Measurements from ENCODE around the gene NAALADL2.
"Not testable (repeated sequence)": the region's sequence is repeated elsewhere in the genome, so short reads cannot be mapped to it uniquely, and the experiment has no call there.

Gene NAALADL2

GRCh38 chr3:175743733-175744400, 884.7 kb downstream of the NAALADL2 start:
- peak; percentile 27 to 32 for DNase-seq (ENCODE audit: low read depth in 2 of 2)

- no peak for DNase-seq (ENCODE audit: low read depth in 2 of 2)
Observed at GRCh38 chr3:175746308-175746707, 887.2 kb downstream of the NAALADL2 start.

GRCh38 chr3:175748087-175748730, 889.1 kb downstream of the NAALADL2 start:
- no peak for DNase-seq (ENCODE audit: low read depth in 2 of 2)

GRCh38 chr3:175749981-175750380, 890.8 kb downstream of the NAALADL2 start:
- DNase-seq (ENCODE audit: low read depth in 2 of 2), result no peak

GRCh38 chr3:175751089-175751488, 892.0 kb downstream of the NAALADL2 start:
- DNase-seq (ENCODE audit: low read depth in 2 of 2), result no peak

- no peak for DNase-seq (ENCODE audit: low read depth in 2 of 2)
Observed at GRCh38 chr3:175763948-175764347, 904.8 kb downstream of the NAALADL2 start.

- no peak for DNase-seq (ENCODE audit: low read depth in 2 of 2)
Observed at GRCh38 chr3:175764722-175765121, 905.6 kb downstream of the NAALADL2 start.

- no peak for DNase-seq (ENCODE audit: low read depth in 2 of 2)
Observed at GRCh38 chr3:175770426-175770825, 911.3 kb downstream of the NAALADL2 start.

- DNase-seq (ENCODE audit: low read depth in 2 of 2), result no peak
Observed at GRCh38 chr3:175777495-175777894, 918.4 kb downstream of the NAALADL2 start.

DNA sequence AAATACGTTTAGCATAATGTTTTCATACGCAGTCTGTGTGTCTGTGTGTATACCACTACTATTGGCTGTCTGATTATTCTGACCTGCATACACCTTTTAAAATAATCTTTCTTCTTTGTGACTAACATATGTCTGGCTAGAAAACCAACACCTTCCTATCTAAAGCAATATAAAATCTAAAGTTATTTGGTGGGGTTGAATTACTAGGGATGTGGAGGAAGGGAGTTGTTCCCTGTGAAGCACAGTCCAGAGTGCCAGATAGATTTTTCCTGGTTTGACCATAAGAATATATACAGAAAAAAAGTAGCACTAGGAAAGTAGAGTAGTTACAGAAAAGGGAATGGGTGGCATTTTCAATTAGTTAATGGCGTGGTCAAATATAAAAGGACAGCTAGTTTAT, 918.8 kb downstream of the NAALADL2 start:
- no peak for DNase-seq (ENCODE audit: low read depth in 2 of 2)

DNA sequence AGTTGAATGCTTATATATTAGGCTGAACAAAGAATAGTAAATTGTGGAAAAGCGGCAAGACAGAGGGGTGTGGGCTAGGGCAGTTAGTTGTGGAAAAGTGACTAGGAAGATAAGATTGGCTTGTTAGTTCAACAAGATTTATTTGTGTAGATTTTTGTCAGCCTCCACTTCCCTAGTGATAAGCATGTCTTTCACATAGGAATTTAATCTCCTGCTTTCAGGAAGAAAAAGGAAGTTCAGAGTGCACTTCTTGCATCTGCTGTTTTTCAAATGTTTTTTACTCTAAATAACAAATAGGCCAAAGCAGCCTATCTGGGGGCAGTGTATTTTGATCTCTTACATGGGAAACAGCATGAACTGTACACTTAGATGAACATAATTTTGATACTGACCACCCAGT, 919.9 kb downstream of the NAALADL2 start:
- no peak for DNase-seq (ENCODE audit: low read depth in 2 of 2)

DNA sequence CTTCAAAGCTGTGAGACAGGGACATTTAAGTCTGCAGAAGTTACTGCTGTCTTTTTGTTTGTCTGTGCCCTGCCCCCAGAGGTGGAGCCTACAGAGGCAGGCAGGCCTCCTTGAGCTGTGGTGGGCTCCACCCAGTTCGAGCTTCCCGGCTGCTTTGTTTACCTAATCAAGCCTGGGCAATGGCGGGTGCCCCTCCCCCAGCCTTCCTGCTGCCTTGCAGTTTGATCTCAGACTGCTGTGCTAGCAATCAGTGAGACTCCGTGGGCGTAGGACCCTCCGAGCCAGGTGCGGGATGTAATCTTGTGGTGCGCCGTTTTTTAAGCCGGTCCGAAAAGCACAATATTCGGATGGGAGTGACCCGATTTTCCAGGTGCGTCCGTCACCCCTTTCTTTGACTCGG, 928.0 kb downstream of the NAALADL2 start:
- not testable (repeated sequence) for DNase-seq (ENCODE audit: low read depth in 2 of 2)

DNA sequence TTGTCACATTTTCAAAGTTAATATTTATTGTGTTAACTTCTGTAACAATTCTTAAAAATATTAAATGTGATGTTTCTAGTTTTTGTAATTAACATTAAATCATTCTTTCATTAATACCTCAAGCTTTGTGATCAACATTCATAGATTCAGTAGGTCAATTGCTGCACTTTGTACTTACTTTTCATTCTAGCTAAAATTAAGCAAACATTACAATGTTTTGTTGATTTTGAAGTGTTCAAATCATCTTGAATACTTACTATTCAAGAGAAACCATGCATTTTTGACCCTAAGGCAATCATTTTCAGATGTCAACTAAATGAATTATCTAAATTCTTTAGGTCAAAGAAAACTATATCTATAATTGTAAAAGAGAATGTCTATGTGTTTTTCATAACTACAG, 933.1 kb downstream of the NAALADL2 start:
- DNase-seq (ENCODE audit: low read depth in 2 of 2), result no peak

DNA sequence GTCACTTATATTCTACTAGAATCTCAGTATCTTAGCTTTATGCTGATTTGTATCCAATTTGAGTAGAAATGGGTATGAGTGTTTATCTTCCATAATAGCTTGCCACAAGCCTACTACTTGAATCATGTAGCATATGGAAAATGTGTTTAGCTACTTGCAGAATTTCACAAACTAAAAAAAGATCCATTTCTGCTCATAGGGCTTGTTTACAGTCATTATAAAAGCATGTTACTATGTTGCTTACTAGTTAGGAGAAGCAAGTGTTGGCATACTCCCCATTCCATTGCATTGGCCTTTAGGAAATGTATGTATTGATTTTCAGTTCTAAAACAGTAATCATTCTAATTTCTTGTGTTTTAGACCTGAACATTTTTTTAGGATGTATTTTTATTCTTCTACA, 939.2 kb downstream of the NAALADL2 start:
- no peak for DNase-seq (ENCODE audit: low read depth in 2 of 2)

DNA sequence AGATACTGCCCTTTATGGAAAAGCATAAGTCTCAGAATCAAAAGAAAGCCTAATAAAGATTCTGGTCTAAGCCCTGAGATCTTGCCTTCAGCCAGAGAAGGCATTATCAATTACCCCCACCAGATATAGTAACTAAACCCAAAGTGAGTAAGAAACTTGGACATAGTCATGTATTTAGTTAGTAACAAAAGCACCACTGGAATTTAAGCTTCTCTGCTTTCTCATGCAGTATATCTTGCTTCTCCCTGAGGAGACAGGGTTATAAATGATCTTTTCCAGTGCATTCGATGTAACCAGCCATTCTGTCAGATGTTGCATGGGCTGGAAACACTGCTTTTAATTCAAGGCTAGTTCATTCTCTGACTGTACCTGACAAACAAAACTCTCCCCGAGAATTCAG, 946.7 kb downstream of the NAALADL2 start:
- no peak for DNase-seq (ENCODE audit: low read depth in 2 of 2)

DNA sequence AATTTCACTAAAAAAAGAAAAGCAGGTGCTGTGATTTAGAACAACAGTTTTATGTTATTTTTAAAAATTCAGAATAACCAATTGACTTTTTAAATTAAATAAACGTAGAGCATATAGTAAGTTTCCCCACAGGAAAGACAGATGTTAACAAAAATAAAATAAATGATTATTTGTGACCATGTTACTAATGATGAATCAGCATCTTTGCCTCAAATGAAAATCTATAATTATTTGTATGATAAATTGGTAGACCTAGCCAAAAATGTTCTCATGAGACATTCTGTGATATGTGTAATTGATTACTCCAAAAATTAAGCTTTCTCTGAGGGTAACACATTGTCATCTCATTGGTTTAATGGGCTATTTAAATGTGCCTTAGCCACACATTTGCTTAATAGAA, 948.0 kb downstream of the NAALADL2 start:
- no peak for DNase-seq (ENCODE audit: low read depth in 2 of 2)

- DNase-seq (ENCODE audit: low read depth in 2 of 2), result no peak
Observed at GRCh38 chr3:175818811-175819464, 959.8 kb downstream of the NAALADL2 start.

- DNase-seq (ENCODE audit: low read depth in 2 of 2), result not testable (repeated sequence)
Observed at GRCh38 chr3:175822766-175823491, 963.8 kb downstream of the NAALADL2 start.

DNA sequence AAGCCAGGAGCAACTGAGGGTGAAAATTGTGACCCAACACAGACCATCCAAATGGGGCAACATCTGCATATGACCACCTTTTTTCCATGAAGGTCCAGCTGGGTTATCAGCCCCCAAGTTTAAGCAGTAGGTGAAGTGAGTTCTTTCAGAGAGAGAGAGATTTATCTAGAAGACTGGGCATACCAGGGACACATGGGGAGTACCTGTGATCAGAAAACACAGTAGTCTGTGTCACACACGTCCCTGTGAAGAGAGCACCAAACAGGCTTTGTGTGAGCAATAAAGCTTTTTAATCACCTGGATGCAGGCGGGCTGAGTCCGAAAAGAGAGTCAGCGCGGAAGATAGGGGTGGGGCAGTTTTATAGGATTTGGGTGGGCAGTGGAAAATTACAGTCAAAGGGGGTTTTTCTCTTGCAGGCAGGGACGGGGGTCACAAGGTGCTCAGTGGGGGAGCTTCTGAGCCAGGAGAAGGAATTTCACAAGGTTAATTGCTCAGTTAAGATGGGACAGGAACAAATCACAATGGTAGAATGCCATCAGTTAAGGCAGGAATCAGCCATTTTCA, 966.0 kb downstream of the NAALADL2 start:
- DNase-seq (ENCODE audit: low read depth in 2 of 2), result not testable (repeated sequence)

DNA sequence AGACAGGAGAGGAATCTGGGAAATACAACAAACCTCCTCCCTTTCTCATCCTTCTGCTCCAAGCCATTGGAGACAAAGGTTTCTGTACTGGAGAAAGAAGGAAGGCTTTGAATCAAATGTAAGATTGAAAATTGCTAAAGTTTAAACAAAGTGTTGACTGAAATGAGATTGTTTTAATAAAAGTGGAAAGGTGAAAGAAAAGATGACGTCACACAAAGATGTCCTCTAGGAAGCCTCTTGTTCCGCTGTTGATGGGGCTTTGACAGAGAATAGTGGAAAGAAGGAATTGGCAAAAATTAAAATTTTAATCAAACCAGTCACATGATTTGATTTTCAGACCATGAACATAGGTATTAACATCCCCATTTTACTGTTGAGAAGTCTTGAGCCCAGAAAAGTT, 967.6 kb downstream of the NAALADL2 start:
- DNase-seq (ENCODE audit: low read depth in 2 of 2), result no peak

DNA sequence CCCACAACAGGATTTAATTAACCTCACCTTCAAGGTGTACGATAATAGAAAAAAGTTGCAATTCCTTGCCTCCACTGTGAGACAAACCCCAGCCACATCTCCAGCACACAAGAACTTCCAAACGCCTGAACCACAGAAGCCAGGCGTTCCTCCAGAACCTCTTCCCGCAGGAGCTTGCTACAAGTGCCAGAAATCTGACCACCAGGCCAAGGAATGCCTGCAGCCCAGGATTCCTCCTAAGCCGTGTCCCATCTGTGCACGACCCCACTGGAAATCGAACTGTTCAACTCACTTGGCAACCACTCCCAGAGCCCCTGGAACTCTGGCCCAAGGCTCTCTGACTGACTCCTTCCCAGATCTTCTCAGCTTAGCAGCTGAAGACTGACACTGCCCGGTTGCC, 970.7 kb downstream of the NAALADL2 start:
- not testable (repeated sequence) for DNase-seq (ENCODE audit: low read depth in 2 of 2)

- not testable (repeated sequence) for DNase-seq (ENCODE audit: low read depth in 2 of 2)
Observed at GRCh38 chr3:175835763-175836162, 976.6 kb downstream of the NAALADL2 start.
